Karpas-422 (cell line): ENCODE measurements around the gene PLAAT4. TPM values are rescaled to one million over a fixed set of nuclear protein-coding genes. Genes with fewer than 3 reads are reported as not detected.
"Not testable (repeated sequence)": the region's sequence is repeated elsewhere in the genome, so short reads cannot be mapped to it uniquely, and the experiment has no call there.

ENCODE experiments used
- DNase-seq: peaks from one replicate; pipeline ENCODE4 v3.0.0-alpha.2; 2015
- H2AFZ ChIP-seq: fragments of 200-600 bp; sonication (generic); 2 replicates; pipeline ENCODE4 v1.6.1; 2014; ENCODE audit warnings: antibody characterized with exemption, low read length, mixed read lengths
- H3K27ac ChIP-seq: fragments of 200-600 bp; sonication (generic); 2 replicates; pipeline ENCODE4 v1.5.1; 2014; ENCODE audit warnings: mild to moderate bottlenecking, low read length, moderate library complexity
- H3K27me3 ChIP-seq: fragments of 200-600 bp; sonication (generic); 2 replicates; pipeline ENCODE4 v1.6.1; 2014; ENCODE audit warnings: low read length, mixed read lengths
- H3K36me3 ChIP-seq: fragments of 200-600 bp; sonication (generic); 2 replicates; pipeline ENCODE4 v1.6.1; 2014; ENCODE audit warnings: low read length, mixed read lengths; ENCODE audit not compliant: insufficient read depth
- H3K4me1 ChIP-seq: fragments of 200-600 bp; sonication (generic); 2 replicates; pipeline ENCODE4 v1.6.1; 2014; ENCODE audit warnings: mild to moderate bottlenecking, low read length, mixed read lengths
- H3K4me2 ChIP-seq: fragments of 200-600 bp; sonication (generic); 2 replicates; pipeline ENCODE4 v1.6.1; 2014; ENCODE audit warnings: low read length, low read depth, mild to moderate bottlenecking; ENCODE audit not compliant: poor library complexity, severe bottlenecking
- H3K4me3 ChIP-seq: fragments of 200-600 bp; sonication (generic); 2 replicates; pipeline ENCODE4 v1.5.1; 2014; ENCODE audit warnings: mild to moderate bottlenecking, antibody characterized with exemption, low read length, mixed read lengths
- H3K79me2 ChIP-seq: fragments of 200-600 bp; sonication (generic); 2 replicates; pipeline ENCODE4 v1.6.1; 2014; ENCODE audit warnings: mild to moderate bottlenecking, low read length, mixed read lengths
- H3K9ac ChIP-seq: fragments of 200-600 bp; sonication (generic); 2 replicates; pipeline ENCODE4 v1.6.0; 2014; ENCODE audit warnings: low read length
- H3K9me2 ChIP-seq: fragments of 200-600 bp; sonication (generic), shearing (Covaris generic); replicated peaks from 2 replicates; pipeline ENCODE4 v1.6.0; 2014; ENCODE audit warnings: mild to moderate bottlenecking, low read length, moderate library complexity; ENCODE audit not compliant: insufficient read depth
- H3K9me3 ChIP-seq: fragments of 300-700, 200-600 bp; sonication (generic); 2 replicates; pipeline ENCODE4 v1.6.1; 2014; ENCODE audit warnings: low read length, mixed read lengths
- H4K20me1 ChIP-seq: fragments of 200-600 bp; sonication (generic); 2 replicates; pipeline ENCODE4 v1.6.1; 2014; ENCODE audit warnings: mild to moderate bottlenecking, antibody characterized with exemption, low read length, low read depth; ENCODE audit not compliant: insufficient read depth
- total RNA-seq: library from RNA; depleted of rRNA; stranded (reverse); fragments of >200 nt; shearing (Covaris generic); gene quantifications from 2 replicates; pipeline ENCODE4 v1.2.3, GENCODE V29; 2014; ENCODE audit warnings: low replicate concordance

Gene PLAAT4
- total RNA-seq, 1 experiment from 2014 or later, result not detected

- Histone ChIP-seq H3K9me2 (no peaks in the 10 kb centered on the region), H3K27me3 (no peaks in the 10 kb centered on the region), H3K4me1 (no peaks in the 10 kb centered on the region), H3K79me2 (no peaks in the 10 kb centered on the region), H3K27ac (no peak overlapping the region), H3K36me3 (no peaks in the 10 kb centered on the region), H3K9me3 (no peaks in the 10 kb centered on the region), H3K4me2 (no peak overlapping the region), H2AFZ (no peak overlapping the region), H3K9ac (no peak overlapping the region), H3K4me3 (no peak overlapping the region), H4K20me1 (no peaks in the 10 kb centered on the region)
- DNase-seq, result no peak
These were observed 6.6 kb upstream of the PLAAT4 start for GRCh38 chr11:63530021-63530420.

- H2AFZ ChIP-seq, H3K4me3 ChIP-seq, H3K9ac ChIP-seq: not testable (repeated sequence)
These were observed 5.4 kb upstream of the PLAAT4 start for GRCh38 chr11:63531074-63531792.

GRCh38 chr11:63532117-63532516 lies 4.5 kb upstream of the PLAAT4 start:
- H3K9ac ChIP-seq, result no peak overlapping the region
- H3K4me3 ChIP-seq, result no peak overlapping the region
- no peaks in the 10 kb centered on the region for H3K9me3 ChIP-seq
- no peaks in the 10 kb centered on the region for H4K20me1 ChIP-seq
- H3K27ac ChIP-seq, result no peak overlapping the region
- H2AFZ ChIP-seq, result no peak overlapping the region
- peaks cover 4% of the 10 kb centered on the region for H3K4me1 ChIP-seq
- no peaks in the 10 kb centered on the region for H3K9me2 ChIP-seq
- DNase-seq, result no peak
- H3K27me3 ChIP-seq, result no peaks in the 10 kb centered on the region
- H3K4me2 ChIP-seq, result no peak overlapping the region
- no peaks in the 10 kb centered on the region for H3K79me2 ChIP-seq
- no peaks in the 10 kb centered on the region for H3K36me3 ChIP-seq

More at GRCh38 chr11:63531074-63531792, 5.4 kb upstream of the PLAAT4 start:
- H3K4me2 ChIP-seq, H3K79me2 ChIP-seq, H3K9me2 ChIP-seq, H3K4me1 ChIP-seq, H3K36me3 ChIP-seq, H3K9me3 ChIP-seq, H4K20me1 ChIP-seq, H3K27me3 ChIP-seq, H3K27ac ChIP-seq, DNase-seq: not testable (repeated sequence)

- Histone ChIP-seq H4K20me1 (no peaks in the 10 kb centered on the region), H3K79me2 (no peaks in the 10 kb centered on the region), H3K36me3 (no peaks in the 10 kb centered on the region), H3K27ac (no peak overlapping the region), H3K4me1 (peaks cover 5% of the 10 kb centered on the region), H3K9ac (no peak overlapping the region), H2AFZ (no peak overlapping the region), H3K9me3 (no peaks in the 10 kb centered on the region), H3K4me3 (no peak overlapping the region), H3K4me2 (no peak overlapping the region), H3K9me2 (no peaks in the 10 kb centered on the region), H3K27me3 (no peaks in the 10 kb centered on the region)
- DNase-seq, result no peak
These were observed 3.7 kb upstream of the PLAAT4 start for GRCh38 chr11:63532799-63533475.

- DNase-seq, result no peak
- Histone ChIP-seq H3K9ac (no peak overlapping the region), H3K9me2 (no peaks in the 10 kb centered on the region), H3K4me3 (no peak overlapping the region), H3K9me3 (no peaks in the 10 kb centered on the region), H3K4me1 (peaks cover 5% of the 10 kb centered on the region), H3K27ac (no peak overlapping the region), H3K4me2 (no peak overlapping the region), H2AFZ (no peak overlapping the region), H4K20me1 (no peaks in the 10 kb centered on the region), H3K79me2 (no peaks in the 10 kb centered on the region), H3K27me3 (no peaks in the 10 kb centered on the region), H3K36me3 (no peaks in the 10 kb centered on the region)
These were observed 2.5 kb upstream of the PLAAT4 start for GRCh38 chr11:63534076-63534475.

GRCh38 chr11:63534895-63535461 lies 1.6 kb upstream of the PLAAT4 start:
- no peak for DNase-seq
- H2AFZ ChIP-seq, result no peak overlapping the region
- H3K9ac ChIP-seq, result no peak overlapping the region
- H3K79me2 ChIP-seq, result no peaks in the 10 kb centered on the region
- no peak overlapping the region for H3K4me3 ChIP-seq
- no peaks in the 10 kb centered on the region for H3K36me3 ChIP-seq
- H3K27ac ChIP-seq, result no peak overlapping the region
- H3K4me2 ChIP-seq, result no peak overlapping the region
- no peaks in the 10 kb centered on the region for H4K20me1 ChIP-seq
- no peaks in the 10 kb centered on the region for H3K9me2 ChIP-seq
- peaks cover 5% of the 10 kb centered on the region for H3K4me1 ChIP-seq
- H3K27me3 ChIP-seq, result no peaks in the 10 kb centered on the region
- H3K9me3 ChIP-seq, result no peaks in the 10 kb centered on the region

GRCh38 chr11:63535734-63536133 lies 874 bp upstream of the PLAAT4 start:
- DNase-seq, result no peak
- Histone ChIP-seq H3K79me2 (no peaks in the 10 kb centered on the region), H3K27ac (no peak overlapping the region), H3K4me3 (no peak overlapping the region), H3K4me1 (peaks cover 5% of the 10 kb centered on the region), H3K36me3 (no peaks in the 10 kb centered on the region), H3K9me3 (no peaks in the 10 kb centered on the region), H3K27me3 (no peaks in the 10 kb centered on the region), H3K4me2 (no peak overlapping the region), H3K9ac (no peak overlapping the region), H4K20me1 (no peaks in the 10 kb centered on the region), H2AFZ (no peak overlapping the region), H3K9me2 (no peaks in the 10 kb centered on the region)

- H3K9ac ChIP-seq, result no peak overlapping the region
- DNase-seq, result no peak
- H4K20me1 ChIP-seq, result no peaks in the 10 kb centered on the region
- no peak overlapping the region for H3K27ac ChIP-seq
- no peaks in the 10 kb centered on the region for H3K27me3 ChIP-seq
- no peaks in the 10 kb centered on the region for H3K36me3 ChIP-seq
- H3K9me2 ChIP-seq, result no peaks in the 10 kb centered on the region
- H3K9me3 ChIP-seq, result no peaks in the 10 kb centered on the region
- no peak overlapping the region for H2AFZ ChIP-seq
- no peak overlapping the region for H3K4me3 ChIP-seq
- no peaks in the 10 kb centered on the region for H3K79me2 ChIP-seq
- peaks cover 5% of the 10 kb centered on the region for H3K4me1 ChIP-seq
- H3K4me2 ChIP-seq, result no peak overlapping the region
These were observed 889 bp downstream of the PLAAT4 start for GRCh38 chr11:63537293-63538101.
